Measurements from ENCODE around the gene TTF2. TPM values are rescaled to one million over a fixed set of nuclear protein-coding genes. Genes with fewer than 3 reads are reported as not detected.

Gene TTF2
- total RNA-seq (10 to 100 TPM; 35.4 to 36.6 TPM), total RNA-seq (25.1 to 280 (median 57.9) reads per million in 172 experiments)
- polyA plus RNA-seq (2013, experiment 1 of 2): 15.2 TPM
- 21.8 TPM for polyA plus RNA-seq (2013, experiment 2 of 2)

- peak; percentile 88 to 99 (median 93) for DNase-seq
- intact Hi-C loops (cut with DNase I, micrococcal nuclease): loop anchor here (2.0 to 10.0 kb wide), 6 partner anchors 61 to 835 kb away; partner anchors contain the start of genes CD58 (in 2 of the 2) and TRIM45 (in 1 of the 2)
- Histone ChIP-seq H3K4me1 (ENCODE audit: insufficient read depth, low read length) (peaks cover 18% of the 10 kb centered on the region), H3K27me3 (ENCODE audit: control insufficient read depth in 1 of 2, insufficient read depth in 2 of 2, low read length in 2 of 2) (no peaks in the 10 kb centered on the region), H3K36me3 (ENCODE audit: insufficient read depth, low read length) (no peaks in the 10 kb centered on the region), H3K4me3 (ENCODE audit: low read length) (peak within 1 kb of the TSS; percentile 91), H3K27ac (ENCODE audit: low read depth in 1 of 2, low read length in 2 of 2) (peak within 1 kb of the TSS; percentile 71 to 87), H3K9me3 (ENCODE audit: control insufficient read depth in 1 of 2, insufficient read depth in 1 of 2, low read length in 2 of 2) (no peaks in the 10 kb centered on the region)
- Mint-ChIP-seq H3K4me3 (no peak within 1 kb of the TSS), H3K9me3 (no peaks in the 10 kb centered on the region), H3K27ac (no peak within 1 kb of the TSS), H3K36me3 (ENCODE audit: low read depth) (peaks cover 12% of the 10 kb centered on the region), H3K27me3 (no peaks in the 10 kb centered on the region), H3K4me1 (ENCODE audit: low read depth) (peaks cover 46% of the 10 kb centered on the region)
- ATAC-seq (ENCODE audit: poor library complexity): peak; percentile 90
- POLR2A ChIA-PET: interaction anchor here (0.7 to 3.1 kb wide), 45 partner anchors 8 to 870 kb away, joined by 3 to 51 read pairs (median 4); partner anchors contain the start of genes ATP1A1, CD101, CD2 and GDAP2
- peak; percentile 31 for TF ChIP-seq CTCF (IDR thresholded peaks at IDR 0.05)
- CTCF ChIA-PET: interaction anchor here (0.7 to 1.5 kb wide), 9 partner anchors 9 to 485 kb away, joined by 3 to 8 read pairs (median 3); no protein-coding TSS in a partner anchor
These were observed at the start of gene TTF2 for GRCh38 chr1:117059678-117060440. Gene TTF2 (plus strand): TSS chr1:117060326. CDS start chr1:117060347, 21 bp downstream.

GRCh38 chr1:117011334-117011733 lies 48.8 kb upstream of the TTF2 start:
- no peak for ATAC-seq (ENCODE audit: poor library complexity)
- DNase-seq: no peak
- Histone ChIP-seq H3K4me3 (ENCODE audit: low read length) (no peak overlapping the region), H3K4me1 (ENCODE audit: insufficient read depth, low read length) (peaks cover 38% of the 10 kb centered on the region), H3K9me3 (ENCODE audit: control insufficient read depth in 1 of 2, insufficient read depth in 1 of 2, low read length in 2 of 2) (no peaks in the 10 kb centered on the region), H3K27me3 (ENCODE audit: control insufficient read depth in 1 of 2, insufficient read depth in 2 of 2, low read length in 2 of 2) (no peaks in the 10 kb centered on the region), H3K36me3 (ENCODE audit: insufficient read depth, low read length) (peaks cover 6% of the 10 kb centered on the region), H3K27ac (ENCODE audit: low read depth in 1 of 2, low read length in 2 of 2) (no peak overlapping the region)
- Mint-ChIP-seq H3K27me3 (no peaks in the 10 kb centered on the region), H3K27ac (no peak overlapping the region), H3K4me3 (no peak overlapping the region), H3K36me3 (ENCODE audit: low read depth) (peaks cover 6% of the 10 kb centered on the region), H3K9me3 (no peaks in the 10 kb centered on the region), H3K4me1 (ENCODE audit: low read depth) (peaks cover 81% of the 10 kb centered on the region)
- ChIA-PET POLR2A (interaction anchor here (1.8 kb wide), 1 partner anchor 10 kb away, joined by 8 read pairs; the partner anchor contains the start of gene CD101), CTCF (no interaction called here)
- intact Hi-C loops (cut with DNase I, micrococcal nuclease): no loop called here
- no peak for TF ChIP-seq CTCF (IDR thresholded peaks at IDR 0.05)

- Histone ChIP-seq H3K4me1 (ENCODE audit: insufficient read depth, low read length) (peaks cover 37% of the 10 kb centered on the region), H3K9me3 (ENCODE audit: control insufficient read depth in 1 of 2, insufficient read depth in 1 of 2, low read length in 2 of 2) (no peaks in the 10 kb centered on the region), H3K27me3 (ENCODE audit: control insufficient read depth in 1 of 2, insufficient read depth in 2 of 2, low read length in 2 of 2) (no peaks in the 10 kb centered on the region), H3K27ac (ENCODE audit: low read depth in 1 of 2, low read length in 2 of 2) (no peak overlapping the region), H3K36me3 (ENCODE audit: insufficient read depth, low read length) (peaks cover 10% of the 10 kb centered on the region), H3K4me3 (ENCODE audit: low read length) (no peak overlapping the region)
- Mint-ChIP-seq H3K27ac (peak overlapping the region; percentile 4), H3K36me3 (ENCODE audit: low read depth) (peaks cover 6% of the 10 kb centered on the region), H3K9me3 (no peaks in the 10 kb centered on the region), H3K27me3 (no peaks in the 10 kb centered on the region), H3K4me3 (no peak overlapping the region), H3K4me1 (ENCODE audit: low read depth) (peaks cover 84% of the 10 kb centered on the region)
- intact Hi-C loops (cut with DNase I, micrococcal nuclease): no loop called here
- ChIA-PET POLR2A (interaction anchor here (0.7 to 0.9 kb wide), 2 partner anchors 27 to 79 kb away, joined by 3 read pairs; no protein-coding TSS in a partner anchor), CTCF (no interaction called here)
- ATAC-seq (ENCODE audit: poor library complexity) (no peak), DNase-seq (peak in 1 of 14 experiments; percentile 23)
- TF ChIP-seq CTCF (IDR thresholded peaks at IDR 0.05): no peak
These were observed 46.7 kb upstream of the TTF2 start for GRCh38 chr1:117013309-117013858.

Measured in CD4-positive, alpha-beta T cell (primary cell).